ENCODE measurements around the gene FKBP1A.
"Not testable (repeated sequence)": the region's sequence is repeated elsewhere in the genome, so short reads cannot be mapped to it uniquely, and the experiment has no call there.

- TF ChIP-seq, protein P1, sequence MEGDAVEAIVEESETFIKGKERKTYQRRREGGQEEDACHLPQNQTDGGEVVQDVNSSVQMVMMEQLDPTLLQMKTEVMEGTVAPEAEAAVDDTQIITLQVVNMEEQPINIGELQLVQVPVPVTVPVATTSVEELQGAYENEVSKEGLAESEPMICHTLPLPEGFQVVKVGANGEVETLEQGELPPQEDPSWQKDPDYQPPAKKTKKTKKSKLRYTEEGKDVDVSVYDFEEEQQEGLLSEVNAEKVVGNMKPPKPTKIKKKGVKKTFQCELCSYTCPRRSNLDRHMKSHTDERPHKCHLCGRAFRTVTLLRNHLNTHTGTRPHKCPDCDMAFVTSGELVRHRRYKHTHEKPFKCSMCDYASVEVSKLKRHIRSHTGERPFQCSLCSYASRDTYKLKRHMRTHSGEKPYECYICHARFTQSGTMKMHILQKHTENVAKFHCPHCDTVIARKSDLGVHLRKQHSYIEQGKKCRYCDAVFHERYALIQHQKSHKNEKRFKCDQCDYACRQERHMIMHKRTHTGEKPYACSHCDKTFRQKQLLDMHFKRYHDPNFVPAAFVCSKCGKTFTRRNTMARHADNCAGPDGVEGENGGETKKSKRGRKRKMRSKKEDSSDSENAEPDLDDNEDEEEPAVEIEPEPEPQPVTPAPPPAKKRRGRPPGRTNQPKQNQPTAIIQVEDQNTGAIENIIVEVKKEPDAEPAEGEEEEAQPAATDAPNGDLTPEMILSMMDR (IDR thresholded peaks at IDR 0.05) = not testable (repeated sequence)
- not testable (repeated sequence) for TF ChIP-seq POLR2A (IDR thresholded peaks at IDR 0.05)
These were observed 5.3 kb upstream of the FKBP1A start for GRCh38 chr20:1398185-1398584.
